ACC112 (cell line): ENCODE measurements around the gene TMEM190.
A peak's percentile ranks its signal among the peaks of the same experiment; 100 is the strongest.

ENCODE experiments used
- H2AFZ ChIP-seq: fragments of 200-600 bp; sonication (generic); one replicate; pipeline ENCODE4 v1.6.0; 2017; ENCODE audit warnings: antibody characterized with exemption, low read length; ENCODE audit not compliant: unreplicated experiment
- H3K27ac ChIP-seq: fragments of 200-600 bp; sonication (generic); 2 replicates; pipeline ENCODE4 v1.5.1; 2014; ENCODE audit warnings: low read depth, mild to moderate bottlenecking, antibody characterized with exemption, low read length, moderate library complexity
- H3K27me3 ChIP-seq: fragments of 200-600 bp; sonication (generic); 2 replicates; pipeline ENCODE4 v1.6.1; 2014; ENCODE audit warnings: mild to moderate bottlenecking, antibody characterized with exemption, low read length, moderate library complexity, mixed read lengths; ENCODE audit not compliant: insufficient read depth
- H3K36me3 ChIP-seq: fragments of 200-600 bp; sonication (generic); 2 replicates; pipeline ENCODE4 v1.6.1; 2016; ENCODE audit warnings: mild to moderate bottlenecking, antibody characterized with exemption, low read length, moderate library complexity, mixed read lengths; ENCODE audit not compliant: insufficient read depth
- H3K4me1 ChIP-seq: fragments of 200-600 bp; sonication (generic); one replicate; pipeline ENCODE4 v1.6.1; 2016; ENCODE audit warnings: low read length, mixed read lengths; ENCODE audit not compliant: insufficient read depth, unreplicated experiment, control insufficient read depth
- H3K4me3 ChIP-seq: fragments of 200-600 bp; sonication (generic); 2 replicates; pipeline ENCODE4 v1.5.1; 2014; ENCODE audit warnings: mild to moderate bottlenecking, low read depth, low read length
- H3K79me2 ChIP-seq: fragments of 200-600 bp; sonication (generic); one replicate; pipeline ENCODE4 v1.6.0; 2016; ENCODE audit warnings: low read length; ENCODE audit not compliant: control insufficient read depth, unreplicated experiment, insufficient read depth

TMEM190 gene

GRCh38 chr19:55384920-55385723 lies 8.5 kb downstream of the TMEM190 start:
- H3K4me3 ChIP-seq: peak overlapping the region; percentile 84
- H3K27me3 ChIP-seq: no peaks in the 10 kb centered on the region
- peak overlapping the region; percentile 82 for H3K27ac ChIP-seq
- H3K4me1 ChIP-seq: peaks cover 14% of the 10 kb centered on the region
- peaks cover 19% of the 10 kb centered on the region; the same call in 1 of the 2 replicates for H3K36me3 ChIP-seq
- H3K79me2 ChIP-seq: peaks cover 42% of the 10 kb centered on the region
- no peak overlapping the region for H2AFZ ChIP-seq

GRCh38 chr19:55385724-55386492 lies 9.3 kb downstream of the TMEM190 start, which contains the start of gene RPL28:
Gene RPL28 (plus strand): TSS chr19:55385932. CDS start chr19:55386358, 426 bp downstream.
- Histone ChIP-seq H3K27me3 (no peaks in the 10 kb centered on the region), H3K36me3 (peaks cover 24% of the 10 kb centered on the region; the same call in 1 of the 2 replicates), H2AFZ (no peak within 1 kb of the TSS), H3K79me2 (peaks cover 42% of the 10 kb centered on the region), H3K27ac (peak within 1 kb of the TSS; percentile 82), H3K4me1 (peaks cover 14% of the 10 kb centered on the region), H3K4me3 (peak within 1 kb of the TSS; percentile 84)

GRCh38 chr19:55386493-55386971 lies 9.9 kb downstream of the TMEM190 start:
- peak overlapping the region; percentile 84 for H3K4me3 ChIP-seq
- H3K27ac ChIP-seq: peak overlapping the region; percentile 37; the same call in 1 of the 2 replicates
- H3K36me3 ChIP-seq: peaks cover 27% of the 10 kb centered on the region; the same call in 1 of the 2 replicates
- H3K27me3 ChIP-seq: no peaks in the 10 kb centered on the region
- peaks cover 14% of the 10 kb centered on the region for H3K4me1 ChIP-seq
- H3K79me2 ChIP-seq: peaks cover 45% of the 10 kb centered on the region
- no peak overlapping the region for H2AFZ ChIP-seq

- H3K4me3 ChIP-seq: peak overlapping the region; percentile 84
- H3K79me2 ChIP-seq: peaks cover 45% of the 10 kb centered on the region
- no peaks in the 10 kb centered on the region for H3K27me3 ChIP-seq
- peaks cover 14% of the 10 kb centered on the region for H3K4me1 ChIP-seq
- no peak overlapping the region for H3K27ac ChIP-seq
- peaks cover 27% of the 10 kb centered on the region; the same call in 1 of the 2 replicates for H3K36me3 ChIP-seq
- no peak overlapping the region for H2AFZ ChIP-seq
Observed at GRCh38 chr19:55387736-55388497, 11.3 kb downstream of the TMEM190 start.

- Histone ChIP-seq H3K27me3 (no peaks in the 10 kb centered on the region), H3K4me3 (no peak overlapping the region), H3K4me1 (peaks cover 14% of the 10 kb centered on the region), H3K79me2 (peaks cover 45% of the 10 kb centered on the region), H3K27ac (no peak overlapping the region), H2AFZ (no peak overlapping the region), H3K36me3 (peaks cover 27% of the 10 kb centered on the region; the same call in 1 of the 2 replicates)
Observed at GRCh38 chr19:55389386-55390317, 13.0 kb downstream of the TMEM190 start.

GRCh38 chr19:55390461-55390880 lies 13.8 kb downstream of the TMEM190 start:
- Histone ChIP-seq H3K36me3 (peaks cover 27% of the 10 kb centered on the region; the same call in 1 of the 2 replicates), H3K27ac (no peak overlapping the region), H2AFZ (no peak overlapping the region), H3K4me1 (peaks cover 14% of the 10 kb centered on the region), H3K4me3 (no peak overlapping the region), H3K79me2 (peaks cover 45% of the 10 kb centered on the region), H3K27me3 (no peaks in the 10 kb centered on the region)

- H3K36me3 ChIP-seq: peaks cover 27% of the 10 kb centered on the region; the same call in 1 of the 2 replicates
- no peak overlapping the region for H3K27ac ChIP-seq
Observed at GRCh38 chr19:55391191-55391670, 14.6 kb downstream of the TMEM190 start.

GRCh38 chr19:55391702-55392615 lies 15.3 kb downstream of the TMEM190 start:
- no peak overlapping the region for H3K4me3 ChIP-seq

More at GRCh38 chr19:55391191-55391670, 14.6 kb downstream of the TMEM190 start:
- H3K4me3 ChIP-seq: no peak overlapping the region
- H3K79me2 ChIP-seq: peaks cover 40% of the 10 kb centered on the region
- peaks cover 14% of the 10 kb centered on the region for H3K4me1 ChIP-seq
- H2AFZ ChIP-seq: no peak overlapping the region
- no peaks in the 10 kb centered on the region for H3K27me3 ChIP-seq

More at GRCh38 chr19:55391702-55392615, 15.3 kb downstream of the TMEM190 start:
- H3K4me1 ChIP-seq: peaks cover 14% of the 10 kb centered on the region
- H3K36me3 ChIP-seq: peaks cover 24% of the 10 kb centered on the region; the same call in 1 of the 2 replicates
- H2AFZ ChIP-seq: no peak overlapping the region
- no peaks in the 10 kb centered on the region for H3K27me3 ChIP-seq
- peaks cover 33% of the 10 kb centered on the region for H3K79me2 ChIP-seq
- H3K27ac ChIP-seq: no peak overlapping the region
